Measurements from ENCODE around the gene CDT1. TPM values are rescaled to one million over a fixed set of nuclear protein-coding genes. Genes with fewer than 3 reads are reported as not detected.

CDT1 gene
- total RNA-seq, 1 donor from 2014 or later = 16.2 TPM

DNA sequence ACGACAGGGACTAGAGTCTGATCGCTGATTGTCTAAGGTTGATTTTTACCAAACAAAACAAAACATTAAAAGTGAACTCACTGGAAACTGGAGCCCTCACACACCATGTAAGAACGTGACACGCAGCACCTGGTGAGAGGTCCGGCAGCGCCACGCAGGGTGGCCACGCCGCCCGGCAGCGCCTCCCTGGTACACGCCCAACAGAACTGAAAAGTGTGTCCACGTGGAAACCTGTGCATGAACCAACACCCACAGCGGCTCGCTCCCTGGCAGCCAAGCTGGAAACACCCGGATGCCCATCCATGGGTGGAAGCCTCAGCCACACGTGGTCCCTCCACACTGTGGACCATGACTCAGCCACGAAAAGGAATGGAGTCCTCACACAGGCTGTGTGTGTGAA is 44.1 kb downstream of the CDT1 start:
- TF ChIP-seq, protein P1, sequence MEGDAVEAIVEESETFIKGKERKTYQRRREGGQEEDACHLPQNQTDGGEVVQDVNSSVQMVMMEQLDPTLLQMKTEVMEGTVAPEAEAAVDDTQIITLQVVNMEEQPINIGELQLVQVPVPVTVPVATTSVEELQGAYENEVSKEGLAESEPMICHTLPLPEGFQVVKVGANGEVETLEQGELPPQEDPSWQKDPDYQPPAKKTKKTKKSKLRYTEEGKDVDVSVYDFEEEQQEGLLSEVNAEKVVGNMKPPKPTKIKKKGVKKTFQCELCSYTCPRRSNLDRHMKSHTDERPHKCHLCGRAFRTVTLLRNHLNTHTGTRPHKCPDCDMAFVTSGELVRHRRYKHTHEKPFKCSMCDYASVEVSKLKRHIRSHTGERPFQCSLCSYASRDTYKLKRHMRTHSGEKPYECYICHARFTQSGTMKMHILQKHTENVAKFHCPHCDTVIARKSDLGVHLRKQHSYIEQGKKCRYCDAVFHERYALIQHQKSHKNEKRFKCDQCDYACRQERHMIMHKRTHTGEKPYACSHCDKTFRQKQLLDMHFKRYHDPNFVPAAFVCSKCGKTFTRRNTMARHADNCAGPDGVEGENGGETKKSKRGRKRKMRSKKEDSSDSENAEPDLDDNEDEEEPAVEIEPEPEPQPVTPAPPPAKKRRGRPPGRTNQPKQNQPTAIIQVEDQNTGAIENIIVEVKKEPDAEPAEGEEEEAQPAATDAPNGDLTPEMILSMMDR (IDR thresholded peaks at IDR 0.05; ENCODE audit: unreplicated experiment) = no peak
- H3K27me3 Mint-ChIP-seq (ENCODE audit: unreplicated experiment) = peaks cover 8% of the 10 kb centered on the region
- no peaks in the 10 kb centered on the region for H3K9me3 Mint-ChIP-seq (ENCODE audit: unreplicated experiment)
- DNase-seq (ENCODE audit: low spot score) = no peak
- H3K36me3 Mint-ChIP-seq (ENCODE audit: low read depth, unreplicated experiment) = peaks cover 13% of the 10 kb centered on the region
- H3K4me3 Mint-ChIP-seq (ENCODE audit: unreplicated experiment) = no peak overlapping the region
- no peak overlapping the region for H3K27ac Mint-ChIP-seq (ENCODE audit: unreplicated experiment)
- H3K4me1 Mint-ChIP-seq (ENCODE audit: unreplicated experiment) = no peaks in the 10 kb centered on the region

DNA sequence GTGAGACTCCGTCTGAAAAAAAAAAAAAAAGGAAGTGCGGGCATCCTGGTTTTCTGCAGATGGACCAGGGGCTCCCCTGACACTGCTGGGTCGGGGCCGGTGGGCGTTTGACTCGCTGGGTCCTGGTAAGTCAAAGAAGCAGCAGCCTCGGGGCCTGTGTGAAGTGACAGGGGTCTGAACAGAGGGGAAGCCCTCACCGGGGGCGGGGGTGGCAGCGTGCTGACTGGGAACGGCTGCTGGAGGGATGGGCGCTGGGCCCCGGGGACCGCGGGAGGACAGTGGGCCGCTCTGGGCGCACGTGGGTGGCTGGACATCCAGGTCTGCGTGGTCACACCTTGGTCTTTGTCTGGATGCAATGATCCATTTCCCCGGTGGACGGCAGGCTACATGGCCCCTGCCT is 45.0 kb downstream of the CDT1 start:
- Mint-ChIP-seq H3K4me3 (ENCODE audit: unreplicated experiment) (no peak overlapping the region), H3K4me1 (ENCODE audit: unreplicated experiment) (no peaks in the 10 kb centered on the region), H3K27me3 (ENCODE audit: unreplicated experiment) (peaks cover 6% of the 10 kb centered on the region), H3K36me3 (ENCODE audit: low read depth, unreplicated experiment) (peaks cover 8% of the 10 kb centered on the region), H3K9me3 (ENCODE audit: unreplicated experiment) (no peaks in the 10 kb centered on the region), H3K27ac (ENCODE audit: unreplicated experiment) (no peak overlapping the region)
- no peak for DNase-seq (ENCODE audit: low spot score)
- TF ChIP-seq, protein P1 (IDR thresholded peaks at IDR 0.05; ENCODE audit: unreplicated experiment) = no peak

DNA sequence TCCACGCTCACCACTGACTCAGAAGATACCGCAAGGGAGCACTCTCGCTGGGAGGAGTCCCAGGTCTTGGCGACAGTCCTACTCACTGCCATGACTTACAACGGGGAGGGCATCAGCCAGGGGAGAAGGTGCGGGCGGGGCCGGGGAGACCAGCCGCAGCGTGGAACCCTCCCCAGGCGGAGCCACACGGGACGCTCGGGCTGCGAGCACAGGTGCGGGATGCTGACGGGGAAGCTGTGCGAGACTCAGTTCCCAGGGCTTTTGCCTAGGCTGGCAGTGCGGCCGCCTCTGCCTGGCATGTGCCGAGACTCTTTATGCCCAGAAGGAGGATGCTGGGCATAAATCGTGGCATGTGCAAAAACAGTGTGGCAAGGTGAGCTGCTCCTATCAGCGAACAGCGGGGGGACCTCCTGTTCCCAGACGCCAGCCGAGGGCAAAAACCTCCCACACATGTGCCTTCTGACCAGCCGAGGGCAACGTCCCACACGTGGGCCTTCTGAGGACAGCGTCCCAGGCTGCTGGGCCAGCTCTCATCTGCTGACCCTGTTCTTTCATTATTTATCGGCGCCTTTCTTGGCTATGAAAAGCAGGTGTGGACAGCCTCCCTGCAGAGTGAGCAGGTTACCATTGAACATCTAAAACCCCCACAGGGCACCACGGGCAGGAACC is 47.1 kb downstream of the CDT1 start:
- H3K9me3 Mint-ChIP-seq (ENCODE audit: unreplicated experiment) = no peaks in the 10 kb centered on the region
- peaks cover 2% of the 10 kb centered on the region for H3K4me1 Mint-ChIP-seq (ENCODE audit: unreplicated experiment)
- no peak overlapping the region for H3K27ac Mint-ChIP-seq (ENCODE audit: unreplicated experiment)
- no peak for DNase-seq (ENCODE audit: low spot score)
- no peak overlapping the region for H3K4me3 Mint-ChIP-seq (ENCODE audit: unreplicated experiment)
- H3K36me3 Mint-ChIP-seq (ENCODE audit: low read depth, unreplicated experiment) = peaks cover 8% of the 10 kb centered on the region
- H3K27me3 Mint-ChIP-seq (ENCODE audit: unreplicated experiment) = peaks cover 2% of the 10 kb centered on the region
- TF ChIP-seq, protein P1 (IDR thresholded peaks at IDR 0.05; ENCODE audit: unreplicated experiment) = no peak

DNA sequence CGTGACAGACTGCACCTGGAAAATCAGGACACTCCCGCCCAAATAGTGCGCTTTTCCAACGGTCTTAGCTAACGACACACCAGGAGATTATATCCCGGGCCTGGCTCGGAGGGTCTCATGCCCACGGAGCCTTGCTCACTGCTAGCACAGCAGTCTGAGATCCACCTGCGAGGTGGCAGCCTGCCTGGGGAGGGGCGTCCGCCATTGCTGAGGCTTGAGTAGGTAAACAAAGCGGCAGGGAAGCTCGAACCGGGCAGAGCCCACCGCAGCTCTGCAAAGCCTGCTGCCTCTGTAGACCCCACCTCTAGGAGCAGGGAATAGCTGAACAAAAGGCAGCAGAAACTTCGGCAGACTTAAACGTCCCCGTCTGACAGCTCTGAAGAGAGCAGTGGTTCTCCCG is 48.0 kb downstream of the CDT1 start:
- TF ChIP-seq, protein P1 (IDR thresholded peaks at IDR 0.05; ENCODE audit: unreplicated experiment) = no peak
- Mint-ChIP-seq H3K36me3 (ENCODE audit: low read depth, unreplicated experiment) (peaks cover 8% of the 10 kb centered on the region), H3K27ac (ENCODE audit: unreplicated experiment) (no peak overlapping the region), H3K4me1 (ENCODE audit: unreplicated experiment) (peaks cover 2% of the 10 kb centered on the region), H3K4me3 (ENCODE audit: unreplicated experiment) (no peak overlapping the region), H3K27me3 (ENCODE audit: unreplicated experiment) (peaks cover 2% of the 10 kb centered on the region), H3K9me3 (ENCODE audit: unreplicated experiment) (no peaks in the 10 kb centered on the region)
- DNase-seq (ENCODE audit: low spot score) = no peak

DNA sequence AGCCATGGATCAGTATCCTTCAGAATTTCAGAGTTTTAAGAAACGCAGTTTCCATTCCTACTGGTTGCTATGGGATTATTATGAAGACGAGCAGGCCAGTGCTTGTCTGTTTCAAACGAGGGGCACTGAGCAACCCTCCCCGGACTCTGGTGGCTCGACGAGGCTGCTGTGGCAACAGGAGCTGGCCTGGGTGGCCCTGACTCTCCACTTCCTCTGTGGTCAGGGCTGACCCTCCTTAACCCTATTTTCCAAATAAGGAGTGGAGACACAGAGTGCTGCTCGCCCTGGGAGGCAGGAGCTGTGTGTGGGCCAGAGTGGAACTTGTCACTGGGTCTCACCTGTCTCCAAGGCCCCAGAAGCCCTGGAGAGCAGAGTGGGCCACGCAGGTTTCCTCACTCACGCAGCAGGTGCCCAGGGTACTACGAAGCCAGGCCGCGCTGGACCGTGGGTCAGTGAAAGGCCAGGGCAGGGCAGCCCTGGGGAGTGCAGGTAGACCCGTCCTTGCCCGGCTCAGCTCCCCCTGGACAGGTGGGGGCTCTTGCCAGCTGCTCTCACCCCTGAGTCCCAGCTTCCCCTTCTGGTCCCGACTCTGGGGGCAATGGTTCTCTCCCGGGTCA is 49.8 kb downstream of the CDT1 start:
- Mint-ChIP-seq H3K36me3 (ENCODE audit: low read depth, unreplicated experiment) (peaks cover 8% of the 10 kb centered on the region), H3K9me3 (ENCODE audit: unreplicated experiment) (no peaks in the 10 kb centered on the region), H3K4me3 (ENCODE audit: unreplicated experiment) (no peak overlapping the region), H3K4me1 (ENCODE audit: unreplicated experiment) (peaks cover 9% of the 10 kb centered on the region), H3K27me3 (ENCODE audit: unreplicated experiment) (peaks cover 9% of the 10 kb centered on the region), H3K27ac (ENCODE audit: unreplicated experiment) (no peak overlapping the region)
- no peak for DNase-seq (ENCODE audit: low spot score)
- TF ChIP-seq, protein P1 (IDR thresholded peaks at IDR 0.05; ENCODE audit: unreplicated experiment) = no peak

Measured in endothelial cell (in vitro differentiated cells).